B cell (primary cell): Measurements from ENCODE around the gene EP400. TPM values are rescaled to one million over a fixed set of nuclear protein-coding genes. Genes with fewer than 3 reads are reported as not detected.

Experiments
- ATAC-seq: fragments of 200-7000 bp; cut with Tn5 transposase; one replicate; pipeline ENCODE4 v1.10.0; 2021; ENCODE audit warnings: low read depth, mild to moderate bottlenecking, moderate number of reproducible peaks, moderate library complexity
- CTCF ChIA-PET: fragments of 350-600 bp; sonication (Branson Sonifier 250); formaldehyde crosslinking; loops from one replicate; lab custom pipeline; 2021; ENCODE audit warnings: antibody characterized with exemption, inconsistent platforms; lab: Charles Lee
- POLR2A ChIA-PET: fragments of 350-600 bp; sonication (Branson Sonifier 250); formaldehyde crosslinking; loops from one replicate; lab custom pipeline; 2021; ENCODE audit warnings: antibody characterized with exemption; lab: Charles Lee
- DNase-seq: peaks from one replicate; pipeline ENCODE4 v3.0.0; 2013
- H2AFZ ChIP-seq: 2 replicates; pipeline ENCODE4 v1.6.1; 2012; ENCODE audit warnings: mild to moderate bottlenecking, low read depth, low read length; ENCODE audit not compliant: insufficient read depth, poor library complexity, severe bottlenecking
- H3K27ac ChIP-seq, 2 donors: 1 replicate in 1 of 2; 2 replicates in 1 of 2; pipeline ENCODE4 v1.5.1; 2012 to 2013; ENCODE audit warnings: low read length in 2 of 2, mild to moderate bottlenecking in 2 of 2, moderate library complexity in 1 of 2
- H3K27me3 ChIP-seq, 4 experiments: fragments of 200-600 bp in 1 of 4; sonication (generic) in 1 of 4; replicated peaks in 1 of 4; 1 replicate in 2 of 4; 2 replicates in 2 of 4; pipeline versions ENCODE4 v1.6.1 to v1.7.0; 2013 to 2016; ENCODE audit warnings: low read length in 3 of 4, mild to moderate bottlenecking in 2 of 4, mixed read lengths in 1 of 4, moderate library complexity in 1 of 4; ENCODE audit not compliant: insufficient read depth in 4 of 4, control insufficient read depth in 3 of 4; ENCODE audit errors: control extremely low read depth in 1 of 4
- H3K36me3 ChIP-seq, 2 experiments: replicated peaks in 1 of 2; 1 replicate in 1 of 2; 2 replicates in 1 of 2; pipeline versions ENCODE4 v1.6.1 to v1.7.1; 2013; ENCODE audit warnings: low read length in 1 of 2; ENCODE audit not compliant: insufficient read depth in 2 of 2, control insufficient read depth in 1 of 2; ENCODE audit errors: control extremely low read depth in 1 of 2, extremely low read depth in 1 of 2
- H3K4me1 ChIP-seq, 2 donors: fragments of 200-600 bp in 1 of 2; sonication (generic) in 1 of 2; 1 replicate in 1 of 2; 2 replicates in 1 of 2; pipeline versions ENCODE4 v1.5.1 to v1.6.1; 2013 to 2017; ENCODE audit warnings: low read length in 2 of 2; ENCODE audit not compliant: control insufficient read depth in 2 of 2, insufficient read depth in 2 of 2
- H3K4me2 ChIP-seq: replicated peaks from 2 replicates; pipeline ENCODE3; 2012; ENCODE audit warnings: mild to moderate bottlenecking, low read depth, low read length; ENCODE audit not compliant: poor library complexity, severe bottlenecking
- H3K4me3 ChIP-seq, 5 experiments: fragments of 200-600 bp in 1 of 5; sonication (generic) in 1 of 5; 1 replicate in 3 of 5; 2 replicates in 2 of 5; pipeline versions ENCODE4 v1.5.1 to v1.7.0; 2011 to 2016; ENCODE audit warnings: low read length in 4 of 5, mild to moderate bottlenecking in 4 of 5, low read depth in 2 of 5, control low read depth in 1 of 5, moderate library complexity in 1 of 5; ENCODE audit not compliant: insufficient read depth in 1 of 5; ENCODE audit errors: control extremely low read depth in 1 of 5, extremely low read depth in 1 of 5
- H3K79me2 ChIP-seq: fragments of 200-600 bp; sonication (generic); one replicate; pipeline ENCODE4 v1.6.0; 2016; ENCODE audit warnings: low read length; ENCODE audit not compliant: control insufficient read depth, insufficient read depth
- H3K9ac ChIP-seq: fragments of 200-600 bp; sonication (generic); 2 replicates; pipeline ENCODE4 v1.6.1; 2017; ENCODE audit warnings: mild to moderate bottlenecking, low read length, moderate library complexity
- H3K9me3 ChIP-seq, 3 donors: one replicate each; pipeline versions ENCODE4 v1.6.1 to v1.7.1; 2013; ENCODE audit warnings: low read length in 2 of 3; ENCODE audit not compliant: control insufficient read depth in 2 of 3, insufficient read depth in 1 of 3; ENCODE audit errors: control extremely low read depth in 1 of 3
- H4K20me1 ChIP-seq: 2 replicates; pipeline ENCODE4 v1.6.0; 2012; ENCODE audit warnings: mild to moderate bottlenecking, low read length; ENCODE audit not compliant: insufficient read depth, control insufficient read depth, poor library complexity, severe bottlenecking
- H3K27ac Mint-ChIP-seq: one replicate; pipeline ENCODE4 v1.8.0; 2021; ENCODE audit warnings: mixed read lengths
- H3K27me3 Mint-ChIP-seq: one replicate; pipeline ENCODE4 v1.8.0; 2021; ENCODE audit warnings: mixed read lengths
- H3K4me1 Mint-ChIP-seq: one replicate; pipeline ENCODE4 v1.8.0; 2021; ENCODE audit warnings: mixed read lengths
- H3K4me3 Mint-ChIP-seq: one replicate; pipeline ENCODE4 v1.8.0; 2021; ENCODE audit warnings: mixed read lengths
- H3K9me3 Mint-ChIP-seq: one replicate; pipeline ENCODE4 v1.8.0; 2022; ENCODE audit warnings: mixed read lengths; ENCODE audit not compliant: insufficient read depth
- CTCF ChIP-seq: fragments of 200-600 bp; IDR thresholded peaks from one replicate; pipeline ENCODE4 v1.8.0; 2022; ENCODE audit warnings: antibody characterized with exemption, mild to moderate bottlenecking
- EZH2 ChIP-seq: IDR thresholded peaks from 2 replicates; pipeline ENCODE4 v1.6.1; 2012; ENCODE audit warnings: borderline replicate concordance, low read depth, mild to moderate bottlenecking, moderate library complexity, low read length; ENCODE audit not compliant: insufficient read depth, poor library complexity, severe bottlenecking
- WGBS: methylation state at CpG from one replicate; pipeline ENCODE4 v1.1.5; 2013; ENCODE audit warnings: missing lambda C conversion rate; ENCODE audit not compliant: insufficient coverage; 5-methylcytosine and 5-hydroxymethylcytosine counted together
- intact Hi-C: fragments of 100-400 bp; cut with micrococcal nuclease; formaldehyde crosslinking; loops from one replicate; pipeline ENCODE4 v1.10.0; 2022
- polyA plus RNA-seq: library from polyadenylated mRNA; depleted of rRNA; stranded (reverse); fragments of >200 nt; gene quantifications from 2 replicates; pipeline ENCODE4 v1.2.3, GENCODE V29; 2012
- total RNA-seq, 2 donors: library from RNA; stranded (reverse); fragments of 120-200 nt in 1 of 2; gene quantifications; 1 replicate in 1 of 2; 2 replicates in 1 of 2; pipeline versions ENCODE4 v1.2.3 to v1.2.4, GENCODE V29; 2013 to 2022

Gene EP400
- total and polyA plus RNA-seq, 2 donors (not counting 1 experiment from before 2014, with no cell fraction given) = 17.3 to 82.2 TPM

- Histone ChIP-seq H3K9ac (peak overlapping the region; percentile 83), H3K4me1 (peaks cover 15 to 22% of the 10 kb centered on the region in 2 donors), H2AFZ (peak overlapping the region; percentile 86), H4K20me1 (no peaks in the 10 kb centered on the region), H3K9me3 (no peaks in the 10 kb centered on the region), H3K79me2 (peaks cover 13% of the 10 kb centered on the region), H3K27ac (peak overlapping the region; percentile 32 to 83), H3K27me3 (no peaks in the 10 kb centered on the region), H3K4me2 (peak overlapping the region; percentile 84), H3K4me3 (peak overlapping the region; percentile 51 to 81 (median 71)), H3K36me3 (peaks cover 0 to 2% of the 10 kb centered on the region in 2 experiments)
- Mint-ChIP-seq H3K4me3 (peak overlapping the region; percentile 94), H3K27me3 (no peaks in the 10 kb centered on the region), H3K4me1 (peaks cover 35% of the 10 kb centered on the region), H3K27ac (peak overlapping the region; percentile 89), H3K9me3 (no peaks in the 10 kb centered on the region)
- ChIA-PET POLR2A (interaction anchor here (0.7 kb wide), 2 partner anchors 26 to 82 kb away, joined by 3 to 4 read pairs; no protein-coding TSS in a partner anchor), CTCF (no interaction called here)
- ATAC-seq (peak; percentile 12), DNase-seq (peak; percentile 53)
- intact Hi-C loops = loop anchor here (1.0 to 10.0 kb wide), 6 partner anchors 13 to 1210 kb away; partner anchors contain the start of genes DDX51, GOLGA3, NOC4L and RAN
- 2% methylated on average over 31 of the region's 49 CpGs for WGBS
- no peak for TF ChIP-seq EZH2
- TF ChIP-seq CTCF = no peak
Measured at GRCh38 chr12:132084621-132085290, 135.0 kb downstream of the EP400 start.

- peak overlapping the region; percentile 86 for H2AFZ ChIP-seq
- no peak for TF ChIP-seq CTCF
Measured at GRCh38 chr12:132085291-132085635, 135.5 kb downstream of the EP400 start.

More at GRCh38 chr12:132085291-132085635, 135.5 kb downstream of the EP400 start:
- peak overlapping the region; percentile 84 for H3K4me2 ChIP-seq
- ATAC-seq (no peak), DNase-seq (no peak)
- intact Hi-C loops = loop anchor here (10.0 kb wide), 1 partner anchor 1210 kb away; the partner anchor contains the start of gene RAN
- H3K9ac ChIP-seq = peak overlapping the region; percentile 83
- Mint-ChIP-seq H3K27me3 (no peaks in the 10 kb centered on the region), H3K9me3 (no peaks in the 10 kb centered on the region), H3K4me1 (peaks cover 40% of the 10 kb centered on the region), H3K4me3 (peak overlapping the region; percentile 94), H3K27ac (peak overlapping the region; percentile 89)
- POLR2A ChIA-PET = interaction anchor here (0.7 kb wide), 2 partner anchors 27 to 82 kb away, joined by 3 to 4 read pairs; no protein-coding TSS in a partner anchor
- H4K20me1 ChIP-seq = no peaks in the 10 kb centered on the region
- H3K4me1 ChIP-seq = peaks cover 15 to 26% of the 10 kb centered on the region in 2 donors
- peaks cover 0 to 2% of the 10 kb centered on the region in 2 experiments for H3K36me3 ChIP-seq
- no peaks in the 10 kb centered on the region for H3K9me3 ChIP-seq
- H3K27me3 ChIP-seq = no peaks in the 10 kb centered on the region
- 37% methylated on average over 2 of the region's 6 CpGs for WGBS
- peak overlapping the region; percentile 32 to 76 for H3K27ac ChIP-seq
- peak overlapping the region; percentile 51 to 81 (median 71) for H3K4me3 ChIP-seq
- H3K79me2 ChIP-seq = peaks cover 13% of the 10 kb centered on the region
- CTCF ChIA-PET = no interaction called here
